HepG2 (cell line): ENCODE measurements around the gene RBM26. TPM values are rescaled to one million over a fixed set of nuclear protein-coding genes. Genes with fewer than 3 reads are reported as not detected.
A peak's percentile ranks its signal among the peaks of the same experiment; 100 is the strongest.

Experiments
- HMG20B ChIP-seq: conservative IDR thresholded peaks from 2 replicates; pipeline ENCODE4 v1.6.1; 2016; ENCODE audit warnings: missing genetic modification reagents, missing compliant biosample characterization
- KLF12 ChIP-seq: sonication (generic); formaldehyde crosslinking; IDR thresholded peaks from 2 replicates; pipeline ENCODE4 v1.4.0; 2020; ENCODE audit warnings: missing genetic modification reagents, borderline replicate concordance
- MATR3 ChIP-seq: sonication (generic); formaldehyde crosslinking; IDR thresholded peaks from 2 replicates; pipeline ENCODE4 v1.4.0; 2020; ENCODE audit warnings: missing genetic modification reagents
- MIER2 ChIP-seq: IDR thresholded peaks from 2 replicates; pipeline ENCODE4 v1.6.1; 2016; ENCODE audit warnings: missing biosample characterization, missing genetic modification reagents
- MTA1 ChIP-seq: sonication (generic); formaldehyde crosslinking; IDR thresholded peaks from 2 replicates; pipeline ENCODE4 v1.4.0; 2020; ENCODE audit warnings: missing genetic modification reagents, mild to moderate bottlenecking, borderline replicate concordance
- NCOA5 ChIP-seq: sonication (generic); formaldehyde crosslinking; IDR thresholded peaks from 2 replicates; pipeline ENCODE4 v1.4.0; 2020; ENCODE audit warnings: missing genetic modification reagents
- NFIC ChIP-seq: IDR thresholded peaks from 2 replicates; pipeline ENCODE4 v1.6.1; 2012; ENCODE audit warnings: mild to moderate bottlenecking, low read length, inconsistent platforms
- PHF21A ChIP-seq: sonication (generic); formaldehyde crosslinking; IDR thresholded peaks from 2 replicates; pipeline ENCODE4 v1.5.0; 2020; ENCODE audit warnings: mild to moderate bottlenecking, missing genetic modification reagents
- PLRG1 ChIP-seq: fragments of 450-650 bp; conservative IDR thresholded peaks from 2 replicates; pipeline ENCODE4 v1.6.1; 2016
- ZNF530 ChIP-seq: sonication (generic); formaldehyde crosslinking; IDR thresholded peaks from 2 replicates; pipeline ENCODE4 v1.5.0; 2020; ENCODE audit warnings: low read depth, mild to moderate bottlenecking, missing genetic modification reagents
- ZNF543 ChIP-seq: sonication (generic); formaldehyde crosslinking; IDR thresholded peaks from 2 replicates; pipeline ENCODE4 v1.4.0; 2020; ENCODE audit warnings: mild to moderate bottlenecking, missing genetic modification reagents
- ZNF614 ChIP-seq: IDR thresholded peaks from 2 replicates; pipeline ENCODE4 v1.6.1; 2018; ENCODE audit warnings: missing biosample characterization, missing genetic modification reagents, inconsistent platforms, borderline replicate concordance
- ZNF775 ChIP-seq: sonication (generic); formaldehyde crosslinking; IDR thresholded peaks from 2 replicates; pipeline ENCODE4 v1.4.0; 2020; ENCODE audit warnings: missing genetic modification reagents, mild to moderate bottlenecking, moderate library complexity, borderline replicate concordance
- ZSCAN29 ChIP-seq: sonication (generic); formaldehyde crosslinking; conservative IDR thresholded peaks from 2 replicates; pipeline ENCODE4 v1.4.0; 2020; ENCODE audit warnings: mild to moderate bottlenecking, missing genetic modification reagents
- polyA plus RNA-seq, 8 experiments: library from polyadenylated mRNA; depleted of rRNA in 3 of 8; stranded (reverse) in 7 of 8; unstranded in 1 of 8; fragments of >200 nt; fragmentation: Illumina TruSeq in 4 of 8; extraction: Trizol in 4 of 8; gene quantifications; 2 replicates each; pipeline versions ENCODE4 v1.2.1 to v1.2.3, GENCODE V29; 2011 to 2016; ENCODE audit warnings: low read depth in 4 of 8, missing spikeins in 1 of 8, mixed read lengths in 1 of 8; ENCODE audit not compliant: insufficient read depth in 1 of 8
- total RNA-seq, 5 experiments: library from RNA; depleted of rRNA; stranded (reverse); fragments of >200 nt; fragmentation: Illumina TruSeq; extraction: Trizol; gene quantifications; 2 replicates each; pipeline ENCODE4 v1.2.3, GENCODE V29; 2016; ENCODE audit warnings: low read depth in 1 of 5
- TF ChIP-seq, protein P1 (sequence below): sonication (generic); formaldehyde crosslinking; IDR thresholded peaks from 2 replicates; pipeline ENCODE4 v1.4.0; 2020; ENCODE audit warnings: mild to moderate bottlenecking, low read depth, missing genetic modification reagents
- TF ChIP-seq, protein P2 (sequence below): sonication (generic); formaldehyde crosslinking; IDR thresholded peaks from 2 replicates; pipeline ENCODE4 v1.5.1; 2020; ENCODE audit warnings: mild to moderate bottlenecking, missing genetic modification reagents, borderline replicate concordance
- TF ChIP-seq, protein P3 (sequence below): sonication (generic); formaldehyde crosslinking; IDR thresholded peaks from 2 replicates; pipeline ENCODE4 v1.5.1; 2020; ENCODE audit warnings: missing genetic modification reagents, mild to moderate bottlenecking, borderline replicate concordance
- TF ChIP-seq, protein P4 (sequence below): IDR thresholded peaks from 2 replicates; pipeline ENCODE4 v1.6.1; 2016; ENCODE audit warnings: control low read depth
- TF ChIP-seq, protein P5 (sequence below): IDR thresholded peaks from 2 replicates; pipeline ENCODE4 v1.6.1; 2016; ENCODE audit warnings: low read depth, borderline replicate concordance

Gene RBM26
- total and polyA plus RNA-seq, 2 of the 13 experiments (the other 11 are each of a cell fraction or from before 2014, with no cell fraction given) = 19.4 to 34.4 TPM

DNA sequence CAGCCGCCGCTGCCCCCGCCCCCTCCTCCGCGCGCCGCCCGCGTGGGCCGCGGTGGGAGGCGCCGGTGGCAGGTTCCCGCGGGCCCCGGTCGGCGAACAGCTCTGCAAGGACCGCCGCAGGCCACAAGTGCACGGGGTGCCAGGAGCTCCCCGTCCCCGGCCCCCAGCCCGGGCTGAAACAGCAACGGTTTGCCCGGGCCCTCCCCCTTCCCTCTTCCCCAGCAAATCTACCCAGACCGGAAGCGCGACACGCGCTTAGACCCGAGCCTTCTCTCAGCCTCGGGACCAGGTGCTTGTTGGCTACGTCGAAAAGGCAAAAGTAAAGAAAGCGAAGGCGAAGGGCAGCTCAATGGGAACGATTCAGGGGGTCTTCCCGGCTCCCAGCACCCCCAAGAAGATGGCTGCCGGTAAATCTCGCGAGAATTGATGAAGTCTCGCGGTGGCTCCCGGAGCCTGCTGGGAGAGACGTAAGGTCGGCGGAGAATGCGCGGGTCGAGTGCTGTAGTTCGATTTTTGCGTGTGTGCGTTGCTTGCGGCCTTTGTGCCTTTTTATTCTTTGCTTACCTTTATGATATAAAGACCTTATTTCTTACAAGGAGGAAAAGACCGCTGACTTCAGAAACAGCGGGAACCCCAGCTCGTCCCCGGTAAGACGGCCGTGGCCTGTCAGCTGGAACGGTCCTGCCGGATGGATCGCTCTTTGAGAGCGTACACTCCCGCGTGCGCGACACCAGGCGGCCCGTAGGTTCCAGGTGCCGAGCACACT lies at the start of gene RBM26 (continued):
- TF ChIP-seq, protein P1, sequence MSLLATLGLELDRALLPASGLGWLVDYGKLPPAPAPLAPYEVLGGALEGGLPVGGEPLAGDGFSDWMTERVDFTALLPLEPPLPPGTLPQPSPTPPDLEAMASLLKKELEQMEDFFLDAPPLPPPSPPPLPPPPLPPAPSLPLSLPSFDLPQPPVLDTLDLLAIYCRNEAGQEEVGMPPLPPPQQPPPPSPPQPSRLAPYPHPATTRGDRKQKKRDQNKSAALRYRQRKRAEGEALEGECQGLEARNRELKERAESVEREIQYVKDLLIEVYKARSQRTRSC (CRISPR knock-in tag) = no peak
- peak; percentile 56; the same call in 1 of the 2 replicates for TF ChIP-seq ZNF543 (CRISPR knock-in tag)
- TF ChIP-seq, protein P2, sequence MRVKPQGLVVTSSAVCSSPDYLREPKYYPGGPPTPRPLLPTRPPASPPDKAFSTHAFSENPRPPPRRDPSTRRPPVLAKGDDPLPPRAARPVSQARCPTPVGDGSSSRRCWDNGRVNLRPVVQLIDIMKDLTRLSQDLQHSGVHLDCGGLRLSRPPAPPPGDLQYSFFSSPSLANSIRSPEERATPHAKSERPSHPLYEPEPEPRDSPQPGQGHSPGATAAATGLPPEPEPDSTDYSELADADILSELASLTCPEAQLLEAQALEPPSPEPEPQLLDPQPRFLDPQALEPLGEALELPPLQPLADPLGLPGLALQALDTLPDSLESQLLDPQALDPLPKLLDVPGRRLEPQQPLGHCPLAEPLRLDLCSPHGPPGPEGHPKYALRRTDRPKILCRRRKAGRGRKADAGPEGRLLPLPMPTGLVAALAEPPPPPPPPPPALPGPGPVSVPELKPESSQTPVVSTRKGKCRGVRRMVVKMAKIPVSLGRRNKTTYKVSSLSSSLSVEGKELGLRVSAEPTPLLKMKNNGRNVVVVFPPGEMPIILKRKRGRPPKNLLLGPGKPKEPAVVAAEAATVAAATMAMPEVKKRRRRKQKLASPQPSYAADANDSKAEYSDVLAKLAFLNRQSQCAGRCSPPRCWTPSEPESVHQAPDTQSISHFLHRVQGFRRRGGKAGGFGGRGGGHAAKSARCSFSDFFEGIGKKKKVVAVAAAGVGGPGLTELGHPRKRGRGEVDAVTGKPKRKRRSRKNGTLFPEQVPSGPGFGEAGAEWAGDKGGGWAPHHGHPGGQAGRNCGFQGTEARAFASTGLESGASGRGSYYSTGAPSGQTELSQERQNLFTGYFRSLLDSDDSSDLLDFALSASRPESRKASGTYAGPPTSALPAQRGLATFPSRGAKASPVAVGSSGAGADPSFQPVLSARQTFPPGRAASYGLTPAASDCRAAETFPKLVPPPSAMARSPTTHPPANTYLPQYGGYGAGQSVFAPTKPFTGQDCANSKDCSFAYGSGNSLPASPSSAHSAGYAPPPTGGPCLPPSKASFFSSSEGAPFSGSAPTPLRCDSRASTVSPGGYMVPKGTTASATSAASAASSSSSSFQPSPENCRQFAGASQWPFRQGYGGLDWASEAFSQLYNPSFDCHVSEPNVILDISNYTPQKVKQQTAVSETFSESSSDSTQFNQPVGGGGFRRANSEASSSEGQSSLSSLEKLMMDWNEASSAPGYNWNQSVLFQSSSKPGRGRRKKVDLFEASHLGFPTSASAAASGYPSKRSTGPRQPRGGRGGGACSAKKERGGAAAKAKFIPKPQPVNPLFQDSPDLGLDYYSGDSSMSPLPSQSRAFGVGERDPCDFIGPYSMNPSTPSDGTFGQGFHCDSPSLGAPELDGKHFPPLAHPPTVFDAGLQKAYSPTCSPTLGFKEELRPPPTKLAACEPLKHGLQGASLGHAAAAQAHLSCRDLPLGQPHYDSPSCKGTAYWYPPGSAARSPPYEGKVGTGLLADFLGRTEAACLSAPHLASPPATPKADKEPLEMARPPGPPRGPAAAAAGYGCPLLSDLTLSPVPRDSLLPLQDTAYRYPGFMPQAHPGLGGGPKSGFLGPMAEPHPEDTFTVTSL (CRISPR knock-in tag) = no peak
- TF ChIP-seq ZNF614 (CRISPR knock-in tag) = no peak
- TF ChIP-seq, protein P3, sequence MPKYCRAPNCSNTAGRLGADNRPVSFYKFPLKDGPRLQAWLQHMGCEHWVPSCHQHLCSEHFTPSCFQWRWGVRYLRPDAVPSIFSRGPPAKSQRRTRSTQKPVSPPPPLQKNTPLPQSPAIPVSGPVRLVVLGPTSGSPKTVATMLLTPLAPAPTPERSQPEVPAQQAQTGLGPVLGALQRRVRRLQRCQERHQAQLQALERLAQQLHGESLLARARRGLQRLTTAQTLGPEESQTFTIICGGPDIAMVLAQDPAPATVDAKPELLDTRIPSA (CRISPR knock-in tag) = no peak
- TF ChIP-seq ZSCAN29 (CRISPR knock-in tag) = no peak
- TF ChIP-seq PLRG1 = no peak
- TF ChIP-seq NCOA5 (CRISPR knock-in tag) = no peak
- TF ChIP-seq KLF12 = 0 out of 2 replicates have a peak, but pooled peaks have one; percentile 44
- no peak for TF ChIP-seq ZNF530
- TF ChIP-seq, protein P4, sequence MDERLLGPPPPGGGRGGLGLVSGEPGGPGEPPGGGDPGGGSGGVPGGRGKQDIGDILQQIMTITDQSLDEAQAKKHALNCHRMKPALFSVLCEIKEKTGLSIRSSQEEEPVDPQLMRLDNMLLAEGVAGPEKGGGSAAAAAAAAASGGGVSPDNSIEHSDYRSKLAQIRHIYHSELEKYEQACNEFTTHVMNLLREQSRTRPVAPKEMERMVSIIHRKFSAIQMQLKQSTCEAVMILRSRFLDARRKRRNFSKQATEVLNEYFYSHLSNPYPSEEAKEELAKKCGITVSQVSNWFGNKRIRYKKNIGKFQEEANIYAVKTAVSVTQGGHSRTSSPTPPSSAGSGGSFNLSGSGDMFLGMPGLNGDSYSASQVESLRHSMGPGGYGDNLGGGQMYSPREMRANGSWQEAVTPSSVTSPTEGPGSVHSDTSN = no peak
- TF ChIP-seq MATR3 (CRISPR knock-in tag) = no peak
- TF ChIP-seq, protein P5, sequence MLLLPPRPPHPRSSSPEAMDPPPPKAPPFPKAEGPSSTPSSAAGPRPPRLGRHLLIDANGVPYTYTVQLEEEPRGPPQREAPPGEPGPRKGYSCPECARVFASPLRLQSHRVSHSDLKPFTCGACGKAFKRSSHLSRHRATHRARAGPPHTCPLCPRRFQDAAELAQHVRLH (CRISPR knock-in tag) = no peak
- TF ChIP-seq NFIC = 0 out of 2 replicates have a peak, but pooled peaks have one; percentile 31
- TF ChIP-seq PHF21A = no peak
- TF ChIP-seq MIER2 (CRISPR knock-in tag) = no peak
- TF ChIP-seq MTA1 (CRISPR knock-in tag) = no peak; the same call in 1 of the 2 replicates
- 0 out of 2 replicates have a peak, but pooled peaks have one; percentile 40 for TF ChIP-seq ZNF775 (CRISPR knock-in tag)
- TF ChIP-seq HMG20B (CRISPR knock-in tag) = no peak; the same call in 1 of the 2 replicates
